Jurkat, Clone E6-1 (cell line): ENCODE measurements around the gene GPC6.

Experiments
- DNase-seq: peaks from one replicate; pipeline ENCODE4 v3.0.0-alpha.2; 2011; ENCODE audit warnings: low read depth, low spot score
- H3K4me3 ChIP-seq: 2 replicates; pipeline ENCODE4 v1.5.1; 2011; ENCODE audit warnings: mild to moderate bottlenecking, low read length, control low read depth, moderate library complexity

Gene GPC6

DNA sequence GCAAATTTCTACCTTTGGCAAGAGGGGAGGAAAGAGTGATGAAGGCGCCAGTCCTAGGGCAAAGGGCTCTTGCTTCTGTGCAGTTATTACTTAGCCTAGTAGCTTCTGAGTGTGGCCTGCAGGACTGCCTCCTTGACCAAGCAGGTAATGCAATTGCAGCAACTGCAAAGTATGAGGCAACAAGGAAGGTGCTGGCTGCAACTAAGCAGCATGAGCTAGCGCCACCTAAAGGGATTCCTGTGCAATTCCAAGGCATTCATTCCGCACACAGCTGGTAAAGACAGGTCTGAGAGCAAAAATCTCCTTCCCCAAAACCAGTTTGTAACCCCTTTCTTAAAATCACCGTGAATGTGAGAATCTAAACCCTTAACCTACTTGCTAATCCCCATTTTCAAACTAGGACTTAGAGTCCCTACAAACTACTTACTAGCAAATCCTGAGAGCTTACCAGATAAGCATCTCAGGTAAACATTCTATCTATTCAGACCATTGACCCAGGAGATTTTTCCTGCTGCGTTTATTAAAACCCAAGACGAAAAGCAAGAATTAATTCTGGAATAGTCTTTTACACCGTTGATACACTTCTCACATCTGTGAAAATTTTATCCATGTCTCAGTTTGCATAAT, 1190.0 kb downstream of the GPC6 start:
- H3K4me3 ChIP-seq = no peak overlapping the region
- no peak for DNase-seq

DNA sequence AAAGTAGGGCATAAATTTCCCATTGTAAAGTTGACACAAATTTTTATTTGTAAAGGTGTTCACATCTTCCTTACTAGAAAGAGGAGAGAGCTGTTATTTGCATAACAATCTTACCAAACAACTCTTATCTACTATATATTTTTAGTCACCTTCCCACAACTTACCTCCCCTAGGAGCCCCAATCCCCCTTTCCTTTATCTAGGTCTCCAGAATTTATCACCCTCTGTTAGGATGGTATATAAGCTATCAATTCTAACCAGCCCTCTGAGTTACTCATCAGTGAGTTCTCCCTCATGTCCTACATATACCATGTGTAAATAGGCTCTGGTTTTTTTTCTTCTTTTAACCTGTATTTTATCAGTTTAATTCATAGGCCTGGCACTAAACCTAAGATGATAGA, 1190.7 kb downstream of the GPC6 start:
- H3K4me3 ChIP-seq = no peak overlapping the region
- no peak for DNase-seq

DNA sequence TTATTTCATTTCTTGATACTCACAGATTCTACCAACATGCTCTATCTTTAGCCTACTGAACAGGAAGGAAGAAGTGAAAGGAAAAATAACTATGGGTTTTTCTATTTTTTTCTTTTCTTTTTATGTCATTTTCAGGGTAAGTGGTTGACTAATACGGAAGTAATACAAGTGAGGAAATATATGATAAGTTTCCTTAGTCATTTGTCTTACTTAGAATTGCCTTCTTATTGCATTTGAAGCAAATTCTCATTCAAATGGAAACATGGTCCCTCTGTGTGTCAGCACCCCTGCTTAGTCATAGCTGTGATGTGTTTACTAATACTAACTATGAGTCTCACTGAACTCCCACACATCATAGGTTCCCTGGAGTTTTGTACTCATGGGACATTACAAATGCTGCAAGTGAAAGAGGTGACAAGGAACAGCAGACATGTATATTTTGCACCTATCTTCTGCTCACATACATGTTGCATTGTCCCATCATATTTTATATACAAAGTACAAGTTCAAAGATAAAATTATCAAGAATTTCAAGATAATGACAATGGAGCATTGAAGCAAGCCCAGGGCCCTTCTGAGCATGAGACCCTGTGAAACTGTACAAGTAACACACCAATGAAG, 1192.8 kb downstream of the GPC6 start:
- H3K4me3 ChIP-seq = no peak overlapping the region
- DNase-seq = no peak

DNA sequence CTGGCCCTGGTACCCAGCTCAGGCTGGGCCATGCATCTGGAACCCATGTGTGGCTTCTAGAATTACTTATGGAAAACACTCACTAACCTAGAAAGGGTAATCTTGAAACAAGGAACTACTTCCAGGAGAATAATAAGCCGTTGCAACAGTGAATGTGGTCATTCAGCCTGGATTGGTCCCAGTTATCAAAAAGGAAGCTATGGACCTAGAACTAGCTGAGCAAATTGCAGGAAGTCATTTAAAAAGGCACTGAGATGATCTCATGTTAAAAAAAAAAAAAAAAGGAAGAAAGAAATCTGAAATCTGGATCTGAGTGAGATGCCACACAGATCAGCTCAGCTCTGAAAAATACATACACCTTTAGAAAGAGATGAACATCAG, 1193.3 kb downstream of the GPC6 start:
- no peak overlapping the region for H3K4me3 ChIP-seq
- no peak for DNase-seq

DNA sequence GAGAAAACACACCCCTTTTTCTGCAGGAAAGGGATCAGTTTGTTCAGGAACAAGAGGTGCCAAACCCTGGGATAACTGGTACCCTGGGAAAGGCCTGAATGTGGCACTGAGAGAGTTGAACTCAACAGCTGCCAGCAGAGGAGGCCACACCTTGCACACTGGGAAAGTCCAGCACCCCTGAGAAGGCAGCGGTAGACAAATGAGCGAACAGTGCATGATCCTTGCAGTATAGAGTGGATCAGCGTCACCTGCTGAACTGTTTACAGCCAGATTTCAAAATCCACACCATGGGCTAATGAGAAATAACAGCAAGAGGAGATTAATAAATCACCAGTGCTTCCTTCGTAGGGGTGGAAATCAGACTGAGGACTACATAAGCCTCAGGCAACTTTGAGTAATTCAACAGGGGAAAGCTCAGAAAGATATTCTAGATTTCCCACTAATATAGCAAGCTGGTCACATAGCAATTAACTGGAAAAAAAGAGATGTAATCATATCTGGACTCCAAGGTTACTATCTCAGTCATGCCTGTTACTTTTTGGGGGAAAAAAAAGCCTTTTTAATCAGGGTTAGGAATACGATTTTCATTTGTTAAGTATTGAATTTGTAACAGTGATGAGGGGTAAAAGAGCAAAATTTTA, 1200.8 kb downstream of the GPC6 start:
- DNase-seq = no peak
- no peak overlapping the region for H3K4me3 ChIP-seq

DNA sequence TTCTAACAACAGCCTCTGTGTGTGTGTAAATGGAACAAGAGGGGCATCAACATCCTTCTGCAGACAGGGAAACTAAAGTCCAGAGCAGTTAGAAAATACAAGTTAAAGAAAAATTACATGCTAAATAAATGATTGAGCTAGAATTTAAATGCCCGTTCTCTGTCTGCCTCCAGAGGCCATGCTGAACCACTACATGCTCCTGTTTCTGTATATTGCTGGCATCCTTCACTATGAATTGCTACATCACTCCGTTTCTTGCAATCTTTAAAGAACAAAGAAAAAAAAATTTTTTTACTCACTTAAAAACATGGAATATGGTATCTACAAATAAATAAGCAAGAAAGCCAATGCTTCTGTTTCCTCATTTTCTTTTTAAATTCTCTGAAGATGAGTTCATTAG, 1205.0 kb downstream of the GPC6 start:
- no peak overlapping the region for H3K4me3 ChIP-seq
- no peak for DNase-seq

DNA sequence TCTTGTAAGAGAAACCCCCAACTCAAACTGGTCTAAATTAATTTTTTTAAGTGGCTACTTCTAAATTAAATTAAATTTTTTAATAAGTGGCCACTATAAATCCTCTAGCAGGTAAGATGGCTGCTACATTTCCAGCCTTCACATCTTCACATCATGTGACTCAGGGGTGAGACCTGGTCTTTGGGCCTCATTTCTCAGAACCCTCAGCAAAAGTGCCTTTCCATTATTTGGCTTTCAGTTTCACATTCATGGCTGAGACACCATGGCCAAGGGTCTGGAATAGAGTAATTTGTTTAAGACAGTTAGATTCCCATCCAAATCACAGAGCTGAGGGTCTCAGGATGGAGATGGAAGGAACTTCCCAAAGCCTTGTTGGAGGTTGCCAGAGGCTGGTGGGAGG, 1205.4 kb downstream of the GPC6 start:
- no peak for DNase-seq

DNA sequence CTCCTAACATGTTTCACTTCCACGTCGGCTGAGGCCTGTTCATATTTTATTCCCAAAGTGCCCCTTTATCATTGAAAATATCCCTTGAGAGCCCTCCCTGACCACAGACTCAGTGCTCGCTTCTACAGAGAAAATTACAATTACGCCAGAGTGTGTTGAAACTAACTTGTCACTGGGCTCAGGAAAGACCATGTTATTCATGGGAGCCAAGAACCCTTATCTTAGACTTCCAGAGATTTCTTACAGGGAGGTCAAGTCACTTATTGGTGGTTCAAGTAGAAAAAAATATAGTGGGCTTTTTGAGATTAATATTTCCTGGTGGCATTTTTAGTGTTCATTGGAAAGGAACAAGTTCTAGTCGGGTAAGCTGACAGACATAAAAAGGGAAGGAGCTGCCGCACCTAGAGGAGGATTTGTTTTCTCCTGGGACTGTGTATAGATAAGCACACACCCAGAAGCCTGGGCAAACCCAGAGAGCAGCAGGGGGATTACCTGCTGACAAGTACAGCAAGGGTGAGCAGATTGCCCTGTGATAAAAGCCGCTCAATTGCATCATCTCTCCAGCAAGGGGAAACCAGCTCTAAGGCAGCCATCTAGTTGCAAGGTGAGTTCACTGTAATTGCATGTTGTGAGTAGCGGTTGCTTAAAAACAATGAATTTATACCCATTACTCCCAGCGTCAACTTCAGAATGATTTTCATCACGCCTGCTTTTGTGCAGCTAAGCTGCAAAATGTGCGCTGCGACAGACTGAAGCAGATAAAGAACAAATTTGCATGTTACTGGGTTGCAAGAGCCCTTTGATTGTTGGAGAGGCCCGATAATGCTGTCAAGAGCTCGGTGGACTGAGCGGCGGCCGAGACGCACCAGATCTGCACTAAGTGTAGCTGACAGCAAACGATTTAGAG, 1206.7 kb downstream of the GPC6 start:
- H3K4me3 ChIP-seq = no peak overlapping the region
- DNase-seq = no peak

More for the DNA sequence above, 1205.4 kb downstream of the GPC6 start:
- H3K4me3 ChIP-seq = no peak overlapping the region

DNA sequence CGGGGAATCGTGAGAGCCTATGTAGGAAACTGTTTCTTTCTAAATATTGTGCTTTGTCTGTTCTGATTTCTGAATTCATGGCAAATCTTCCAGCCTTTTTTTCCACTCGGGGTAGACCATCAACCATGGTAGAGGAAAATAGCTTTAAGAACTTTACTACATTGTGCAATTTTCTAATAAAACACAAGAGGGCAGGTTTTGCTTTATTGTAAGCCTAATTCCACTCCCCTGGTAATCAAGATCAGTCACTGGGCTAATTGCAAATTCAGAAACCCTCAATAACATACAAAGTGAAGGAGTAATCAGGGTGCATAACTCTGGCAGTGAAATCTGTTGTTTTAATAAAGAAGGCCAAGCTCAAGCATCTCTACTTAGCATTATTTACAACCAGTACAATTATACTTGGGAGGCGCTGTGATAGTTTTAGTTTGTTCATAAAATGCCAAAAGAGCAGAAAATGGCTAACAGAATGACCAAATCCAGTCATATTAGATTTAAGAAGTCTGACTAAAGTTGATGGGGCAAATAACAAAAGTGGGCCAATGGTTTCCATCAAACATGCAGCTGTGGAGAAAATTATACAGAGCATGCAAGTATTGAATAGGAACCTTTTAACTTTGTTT, 1209.1 kb downstream of the GPC6 start:
- DNase-seq = peak; percentile 66
- no peak overlapping the region for H3K4me3 ChIP-seq

DNA sequence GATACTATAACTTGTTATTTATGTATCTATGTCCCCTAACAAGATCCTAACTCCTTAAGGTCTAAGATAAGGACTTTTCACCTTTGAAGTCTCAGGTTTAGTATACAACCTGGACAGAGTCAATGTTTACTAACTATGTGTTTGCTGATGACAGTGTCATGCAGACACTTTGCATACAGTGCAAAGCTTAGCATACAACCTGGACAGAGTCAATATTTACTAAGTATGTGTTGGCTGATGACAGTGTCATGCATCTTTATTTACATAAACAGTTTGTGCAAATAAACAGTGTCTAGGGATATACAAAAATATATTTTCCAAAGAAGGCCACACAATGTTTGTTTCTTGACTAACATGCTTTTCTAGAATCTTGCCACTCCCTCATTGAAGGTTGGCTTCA, 1218.2 kb downstream of the GPC6 start:
- no peak for DNase-seq
- no peak overlapping the region for H3K4me3 ChIP-seq

DNA sequence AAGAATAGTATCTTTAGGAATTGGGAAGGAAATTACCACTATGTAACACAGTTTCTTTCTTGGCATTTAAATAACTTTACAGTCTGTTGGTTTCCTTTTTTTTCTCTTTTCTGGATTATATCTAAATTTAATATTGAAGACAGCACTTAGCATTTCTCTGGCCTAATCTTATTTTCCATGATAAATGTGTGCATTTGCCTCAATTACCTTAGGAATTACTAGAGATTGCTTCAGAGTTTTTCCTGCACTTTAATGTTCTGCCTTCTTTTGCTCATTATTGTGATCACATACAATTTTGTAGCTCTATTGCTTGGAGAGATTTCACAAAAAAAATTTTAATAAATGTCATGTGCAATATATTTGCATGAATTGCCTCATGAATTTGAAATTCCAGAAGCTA, 1227.7 kb downstream of the GPC6 start:
- H3K4me3 ChIP-seq = no peak overlapping the region
- DNase-seq = no peak

DNA sequence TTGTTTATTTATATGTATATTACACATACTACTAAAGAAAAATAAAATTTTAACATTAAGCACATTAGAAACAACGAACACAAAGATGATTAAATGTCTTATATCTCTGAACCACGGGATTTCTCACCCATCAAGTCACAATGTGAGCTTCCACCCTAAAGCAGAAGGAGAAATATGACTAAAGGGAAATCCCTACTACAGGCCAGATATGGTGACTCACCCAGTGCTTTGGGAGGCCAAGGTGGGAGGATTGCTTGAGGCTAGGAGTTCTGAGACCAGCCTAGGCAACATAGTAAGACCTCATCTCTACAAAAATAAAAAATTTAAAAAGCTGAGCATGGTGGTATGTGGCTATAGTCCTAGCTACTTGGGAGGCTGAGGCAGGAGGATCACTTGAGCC, 1228.3 kb downstream of the GPC6 start:
- H3K4me3 ChIP-seq = no peak overlapping the region
- no peak for DNase-seq

DNA sequence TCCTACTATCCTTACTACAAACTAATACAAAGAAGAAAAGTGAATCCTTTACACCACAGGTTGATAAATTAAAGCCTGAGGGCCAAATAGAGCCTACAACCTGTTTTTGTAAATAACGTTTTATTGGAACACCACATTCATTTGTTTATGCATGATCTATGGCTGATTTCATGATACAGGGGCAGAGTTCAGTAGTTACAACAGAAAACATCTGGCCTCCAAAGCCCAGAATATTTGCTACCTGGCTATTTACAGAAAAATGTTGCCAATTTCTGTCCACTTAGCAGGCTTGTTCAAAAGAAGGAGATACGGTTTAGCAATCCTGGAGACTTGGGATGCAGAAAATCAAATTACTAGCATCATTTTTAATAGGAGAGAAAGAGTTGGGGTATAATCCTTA, 1228.8 kb downstream of the GPC6 start:
- no peak overlapping the region for H3K4me3 ChIP-seq
- DNase-seq = no peak
